HCT116 (cell line): ENCODE results near the gene CDHR4. TPM values are rescaled to one million over a fixed set of nuclear protein-coding genes. Genes with fewer than 3 reads are reported as not detected.

Source experiments
- ATAC-seq: fragments of 200-7000 bp; cut with Tn5 transposase; 2 replicates; pipeline ENCODE4 v1.9.1; 2020; ENCODE audit warnings: mild to moderate bottlenecking, moderate library complexity
- BruUV-seq: library from RNA; stranded (reverse); fragments of 400-500 nt; replicated peaks from 2 replicates; lab custom pipeline; 2021; lab: Mats Ljungman, UMichigan
- CTCF ChIA-PET: fragments of 300-600 bp; sonication (Branson Sonifier 250); formaldehyde crosslinking; loops from one replicate; lab custom pipeline; 2021; ENCODE audit warnings: antibody characterized with exemption; lab: Charles Lee
- POLR2A ChIA-PET: fragments of 300-600, 350-600 bp; sonication (Branson Sonifier 250); formaldehyde crosslinking; loops from one replicate; lab custom pipeline; 2021; ENCODE audit warnings: antibody characterized with exemption; lab: Charles Lee
- RAD21 ChIA-PET, 2 experiments: fragments of 300-600 bp; sonication (Branson Sonifier 250); formaldehyde crosslinking; loops; one replicate each; lab custom pipeline; 2023; ENCODE audit warnings: low total read pairs in 2 of 2; ENCODE audit not compliant: uncharacterized antibody in 2 of 2, unreplicated experiment in 2 of 2, low non-redundant PET in 1 of 2; lab: Charles Lee
- DNase-seq: peaks from one replicate; pipeline ENCODE4 v3.0.0-alpha.2; 2010; ENCODE audit warnings: low read depth, low spot score
- H2AFZ ChIP-seq: fragments of 200-600 bp; shearing (Covaris generic), sonication (generic); 2 replicates; pipeline ENCODE4 v1.6.1; 2017; ENCODE audit warnings: low read depth, mixed run types, mixed read lengths, antibody characterized with exemption, low read length; ENCODE audit not compliant: poor library complexity, severe bottlenecking
- H3K27ac ChIP-seq: 2 replicates; pipeline ENCODE4 v1.5.1; 2012; ENCODE audit warnings: low read depth, low read length
- H3K27me3 ChIP-seq: fragments of 200-600 bp; sonication (generic); 2 replicates; pipeline ENCODE4 v1.6.1; 2016; ENCODE audit warnings: mixed run types, low read length, mixed read lengths; ENCODE audit not compliant: insufficient read depth
- H3K36me3 ChIP-seq, 2 experiments: fragments of 200-500 bp in 1 of 2; fragments of 200-600 bp in 1 of 2; sonication (Bioruptor generic) in 1 of 2; sonication (generic) in 1 of 2; 2 replicates each; pipeline versions ENCODE4 v1.5.1 to v1.6.1; 2014 to 2016; ENCODE audit warnings: low read length in 2 of 2, inconsistent platforms in 1 of 2, mixed read lengths in 1 of 2, mixed run types in 1 of 2; ENCODE audit not compliant: insufficient read depth in 2 of 2, control insufficient read depth in 1 of 2
- H3K4me1 ChIP-seq, 2 experiments: fragments of 200-600 bp in 1 of 2; sonication (generic) in 1 of 2; 2 replicates each; pipeline versions ENCODE4 v1.5.1 to v1.6.1; 2012 to 2017; ENCODE audit warnings: low read length in 2 of 2, inconsistent platforms in 1 of 2, mild to moderate bottlenecking in 1 of 2, mixed read lengths in 1 of 2, mixed run types in 1 of 2, moderate library complexity in 1 of 2; ENCODE audit not compliant: insufficient read depth in 2 of 2, control insufficient read depth in 1 of 2
- H3K4me2 ChIP-seq: fragments of 200-600 bp; sonication (generic); 2 replicates; pipeline ENCODE4 v1.6.1; 2017; ENCODE audit warnings: mixed run types, low read length, mixed read lengths
- H3K4me3 ChIP-seq, 2 experiments: fragments of 200-600 bp in 1 of 2; sonication (generic) in 1 of 2; replicated peaks in 1 of 2; 2 replicates each; pipeline ENCODE4 v1.5.1; 2011 to 2016; ENCODE audit warnings: low read length in 2 of 2, control low read depth in 1 of 2, low read depth in 1 of 2, mild to moderate bottlenecking in 1 of 2, mixed read lengths in 1 of 2, mixed run types in 1 of 2
- H3K79me2 ChIP-seq: fragments of 200-600 bp; sonication (generic); 2 replicates; pipeline ENCODE4 v1.6.1; 2017; ENCODE audit warnings: mild to moderate bottlenecking, mixed run types, low read length, moderate library complexity, mixed read lengths; ENCODE audit not compliant: insufficient read depth
- H3K9ac ChIP-seq: fragments of 200-600 bp; sonication (generic); 2 replicates; pipeline ENCODE4 v1.6.1; 2016; ENCODE audit warnings: low read length, mixed read lengths
- H3K9me2 ChIP-seq: fragments of 200-600 bp; sonication (generic), shearing (Covaris generic); 2 replicates; pipeline ENCODE4 v1.6.1; 2017; ENCODE audit warnings: mixed run types, mild to moderate bottlenecking, moderate library complexity; ENCODE audit not compliant: insufficient read depth
- H3K9me3 ChIP-seq, 2 experiments: fragments of 200-500 bp in 1 of 2; fragments of 200-600 bp in 1 of 2; sonication (Bioruptor generic) in 1 of 2; sonication (generic) in 1 of 2; 2 replicates each; pipeline ENCODE4 v1.6.1; 2014 to 2017; ENCODE audit warnings: low read length in 2 of 2, mixed read lengths in 2 of 2, inconsistent platforms in 1 of 2, low read depth in 1 of 2, mild to moderate bottlenecking in 1 of 2, mixed run types in 1 of 2, moderate library complexity in 1 of 2; ENCODE audit not compliant: control insufficient read depth in 1 of 2, insufficient read depth in 1 of 2
- H4K20me1 ChIP-seq: fragments of 200-600 bp; sonication (generic), shearing (Covaris generic); 2 replicates; pipeline ENCODE4 v1.6.1; 2017; ENCODE audit warnings: mixed run types, mild to moderate bottlenecking, moderate library complexity; ENCODE audit not compliant: insufficient read depth
- CBX3 ChIP-seq: IDR thresholded peaks from 2 replicates; pipeline ENCODE4 v1.6.1; 2012; ENCODE audit warnings: low read depth
- ELF1 ChIP-seq: IDR thresholded peaks from 2 replicates; pipeline ENCODE4 v1.6.1; 2012; ENCODE audit warnings: low read depth, borderline replicate concordance
- SIN3A ChIP-seq: IDR thresholded peaks from 2 replicates; pipeline ENCODE4 v1.6.1; 2012; ENCODE audit warnings: low read depth
- SRF ChIP-seq: IDR thresholded peaks from 2 replicates; pipeline ENCODE4 v1.6.1; 2012; ENCODE audit warnings: low read depth
- intact Hi-C: fragments of 100-400 bp; cut with micrococcal nuclease; formaldehyde crosslinking; loops from 2 replicates; pipeline ENCODE4 v1.10.0; 2022
- total RNA-seq: library from RNA; stranded (reverse); gene quantifications from one replicate; pipeline ENCODE4 v1.2.1, GENCODE V29; 2021; ENCODE audit not compliant: unreplicated experiment
- TF ChIP-seq, protein P1 (sequence below): IDR thresholded peaks from 2 replicates; pipeline ENCODE4 v1.6.1; 2012; ENCODE audit warnings: low read depth
- TF ChIP-seq, protein P2 (sequence below): IDR thresholded peaks from 2 replicates; pipeline ENCODE4 v1.6.1; 2011; ENCODE audit warnings: mild to moderate bottlenecking, low read length, moderate library complexity; ENCODE audit not compliant: insufficient replicate concordance; ENCODE audit errors: extremely low read depth
- TF ChIP-seq, protein P3 (sequence below), 3 experiments: fragments of 200-600 bp in 1 of 3; sonication (generic) in 1 of 3; IDR thresholded peaks in 2 of 3; conservative IDR thresholded peaks in 1 of 3; 2 replicates each; pipeline ENCODE4 v1.5.1; 2012 to 2017; ENCODE audit warnings: low read depth in 2 of 3, low read length in 2 of 3, antibody characterized with exemption in 1 of 3, borderline replicate concordance in 1 of 3, control low read depth in 1 of 3, mild to moderate bottlenecking in 1 of 3, mixed read lengths in 1 of 3, mixed run types in 1 of 3, moderate library complexity in 1 of 3; ENCODE audit not compliant: insufficient read depth in 1 of 3

The CDHR4 gene
- total RNA-seq, 1 experiment from 2014 or later: not detected

DNA sequence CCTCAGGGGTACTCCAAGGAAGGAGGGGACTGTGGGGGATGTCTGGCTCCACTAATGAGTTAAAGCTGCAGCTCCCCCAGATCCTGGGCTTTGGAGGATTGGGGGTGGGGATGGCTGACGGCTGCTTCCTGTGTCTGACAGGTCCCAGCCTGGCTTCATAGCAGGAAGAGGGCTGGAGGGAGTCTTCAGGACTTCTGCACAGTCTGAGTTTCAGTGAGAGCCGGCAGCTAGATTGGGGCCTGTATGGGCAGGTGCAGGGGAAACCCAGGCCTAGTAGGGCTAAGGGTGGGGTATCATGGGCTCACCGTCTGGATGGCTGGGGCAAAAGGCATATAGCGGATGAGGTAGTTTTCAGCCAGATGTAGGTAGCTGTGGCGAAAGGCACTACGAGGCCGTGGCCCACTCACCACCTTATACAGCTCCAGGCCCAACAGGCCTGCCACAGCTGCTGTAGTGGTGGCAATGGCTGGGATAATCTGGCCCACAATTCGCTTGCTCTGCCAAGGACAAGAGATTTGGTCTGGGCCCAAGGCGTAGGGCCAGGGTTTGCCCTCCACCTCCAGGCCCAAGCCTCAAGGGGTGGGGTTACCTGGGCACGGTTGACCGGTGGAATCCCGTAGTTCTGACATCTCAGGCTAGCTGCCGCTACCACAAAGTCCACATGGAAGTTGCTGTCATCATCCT is 7.9 kb upstream of the CDHR4 start (continued):
- TF ChIP-seq, protein P1, sequence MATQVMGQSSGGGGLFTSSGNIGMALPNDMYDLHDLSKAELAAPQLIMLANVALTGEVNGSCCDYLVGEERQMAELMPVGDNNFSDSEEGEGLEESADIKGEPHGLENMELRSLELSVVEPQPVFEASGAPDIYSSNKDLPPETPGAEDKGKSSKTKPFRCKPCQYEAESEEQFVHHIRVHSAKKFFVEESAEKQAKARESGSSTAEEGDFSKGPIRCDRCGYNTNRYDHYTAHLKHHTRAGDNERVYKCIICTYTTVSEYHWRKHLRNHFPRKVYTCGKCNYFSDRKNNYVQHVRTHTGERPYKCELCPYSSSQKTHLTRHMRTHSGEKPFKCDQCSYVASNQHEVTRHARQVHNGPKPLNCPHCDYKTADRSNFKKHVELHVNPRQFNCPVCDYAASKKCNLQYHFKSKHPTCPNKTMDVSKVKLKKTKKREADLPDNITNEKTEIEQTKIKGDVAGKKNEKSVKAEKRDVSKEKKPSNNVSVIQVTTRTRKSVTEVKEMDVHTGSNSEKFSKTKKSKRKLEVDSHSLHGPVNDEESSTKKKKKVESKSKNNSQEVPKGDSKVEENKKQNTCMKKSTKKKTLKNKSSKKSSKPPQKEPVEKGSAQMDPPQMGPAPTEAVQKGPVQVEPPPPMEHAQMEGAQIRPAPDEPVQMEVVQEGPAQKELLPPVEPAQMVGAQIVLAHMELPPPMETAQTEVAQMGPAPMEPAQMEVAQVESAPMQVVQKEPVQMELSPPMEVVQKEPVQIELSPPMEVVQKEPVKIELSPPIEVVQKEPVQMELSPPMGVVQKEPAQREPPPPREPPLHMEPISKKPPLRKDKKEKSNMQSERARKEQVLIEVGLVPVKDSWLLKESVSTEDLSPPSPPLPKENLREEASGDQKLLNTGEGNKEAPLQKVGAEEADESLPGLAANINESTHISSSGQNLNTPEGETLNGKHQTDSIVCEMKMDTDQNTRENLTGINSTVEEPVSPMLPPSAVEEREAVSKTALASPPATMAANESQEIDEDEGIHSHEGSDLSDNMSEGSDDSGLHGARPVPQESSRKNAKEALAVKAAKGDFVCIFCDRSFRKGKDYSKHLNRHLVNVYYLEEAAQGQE: no peak
- no peak for TF ChIP-seq SRF
- TF ChIP-seq, protein P2, sequence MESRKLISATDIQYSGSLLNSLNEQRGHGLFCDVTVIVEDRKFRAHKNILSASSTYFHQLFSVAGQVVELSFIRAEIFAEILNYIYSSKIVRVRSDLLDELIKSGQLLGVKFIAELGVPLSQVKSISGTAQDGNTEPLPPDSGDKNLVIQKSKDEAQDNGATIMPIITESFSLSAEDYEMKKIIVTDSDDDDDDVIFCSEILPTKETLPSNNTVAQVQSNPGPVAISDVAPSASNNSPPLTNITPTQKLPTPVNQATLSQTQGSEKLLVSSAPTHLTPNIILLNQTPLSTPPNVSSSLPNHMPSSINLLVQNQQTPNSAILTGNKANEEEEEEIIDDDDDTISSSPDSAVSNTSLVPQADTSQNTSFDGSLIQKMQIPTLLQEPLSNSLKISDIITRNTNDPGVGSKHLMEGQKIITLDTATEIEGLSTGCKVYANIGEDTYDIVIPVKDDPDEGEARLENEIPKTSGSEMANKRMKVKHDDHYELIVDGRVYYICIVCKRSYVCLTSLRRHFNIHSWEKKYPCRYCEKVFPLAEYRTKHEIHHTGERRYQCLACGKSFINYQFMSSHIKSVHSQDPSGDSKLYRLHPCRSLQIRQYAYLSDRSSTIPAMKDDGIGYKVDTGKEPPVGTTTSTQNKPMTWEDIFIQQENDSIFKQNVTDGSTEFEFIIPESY: no peak
- TF ChIP-seq, all 23 proteins: peak for 0

DNA sequence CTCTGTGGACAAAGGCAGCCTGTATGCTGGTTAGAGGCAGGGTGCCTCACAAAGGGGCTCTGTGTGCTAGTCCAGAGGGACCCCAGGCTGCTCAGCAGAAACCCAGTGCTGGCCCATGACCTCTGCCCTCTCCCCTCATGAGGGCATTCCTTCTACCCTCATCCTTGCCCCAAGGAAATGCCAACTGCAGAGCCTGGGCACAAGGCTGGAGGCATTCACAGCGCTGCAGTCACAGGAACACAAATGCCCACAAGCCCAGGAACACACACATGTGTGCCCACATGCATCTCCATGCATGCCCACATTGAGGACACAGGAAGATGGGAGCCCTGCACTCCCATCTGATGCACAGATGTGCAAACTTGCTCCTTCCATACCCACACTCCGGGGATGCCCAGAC is 7.2 kb upstream of the CDHR4 start:
- no peaks in the 10 kb centered on the region for H3K36me3 ChIP-seq
- BruUV-seq: no TSS peak
- no peak overlapping the region for H3K27ac ChIP-seq
- ATAC-seq: no peak
- POLR2A ChIA-PET: no interaction called here
- DNase-seq: no peak
- no peaks in the 10 kb centered on the region for H3K9me2 ChIP-seq
- H4K20me1 ChIP-seq: no peaks in the 10 kb centered on the region
- intact Hi-C loops: no loop called here
- H3K4me3 ChIP-seq: no peak overlapping the region
- H3K27me3 ChIP-seq: no peaks in the 10 kb centered on the region
- H2AFZ ChIP-seq: no peak overlapping the region
- CTCF ChIA-PET: no interaction called here
- peaks cover 2 to 16% of the 10 kb centered on the region in 2 experiments; a peak in 2 of 4 replicates for H3K4me1 ChIP-seq
- H3K79me2 ChIP-seq: no peaks in the 10 kb centered on the region
- H3K4me2 ChIP-seq: no peak overlapping the region
- no peaks in the 10 kb centered on the region for H3K9me3 ChIP-seq
- RAD21 ChIA-PET: no interaction called here
- TF ChIP-seq, protein P3, sequence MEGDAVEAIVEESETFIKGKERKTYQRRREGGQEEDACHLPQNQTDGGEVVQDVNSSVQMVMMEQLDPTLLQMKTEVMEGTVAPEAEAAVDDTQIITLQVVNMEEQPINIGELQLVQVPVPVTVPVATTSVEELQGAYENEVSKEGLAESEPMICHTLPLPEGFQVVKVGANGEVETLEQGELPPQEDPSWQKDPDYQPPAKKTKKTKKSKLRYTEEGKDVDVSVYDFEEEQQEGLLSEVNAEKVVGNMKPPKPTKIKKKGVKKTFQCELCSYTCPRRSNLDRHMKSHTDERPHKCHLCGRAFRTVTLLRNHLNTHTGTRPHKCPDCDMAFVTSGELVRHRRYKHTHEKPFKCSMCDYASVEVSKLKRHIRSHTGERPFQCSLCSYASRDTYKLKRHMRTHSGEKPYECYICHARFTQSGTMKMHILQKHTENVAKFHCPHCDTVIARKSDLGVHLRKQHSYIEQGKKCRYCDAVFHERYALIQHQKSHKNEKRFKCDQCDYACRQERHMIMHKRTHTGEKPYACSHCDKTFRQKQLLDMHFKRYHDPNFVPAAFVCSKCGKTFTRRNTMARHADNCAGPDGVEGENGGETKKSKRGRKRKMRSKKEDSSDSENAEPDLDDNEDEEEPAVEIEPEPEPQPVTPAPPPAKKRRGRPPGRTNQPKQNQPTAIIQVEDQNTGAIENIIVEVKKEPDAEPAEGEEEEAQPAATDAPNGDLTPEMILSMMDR (IDR thresholded peaks at IDR 0.05 in 2 of 3, conservative IDR thresholded peaks at IDR 0.05 in 1 of 3; ENCODE audit: borderline replicate concordance in 1 of 3, insufficient read depth in 1 of 3, low read depth in 2 of 3, low read length in 2 of 3): no peak
- TF ChIP-seq SIN3A: no peak
- no peak for TF ChIP-seq ELF1
- no peak for TF ChIP-seq CBX3
- no peak overlapping the region for H3K9ac ChIP-seq
